Retina (tissue), 1 donor: ENCODE measurements around the gene SPAG17.

Experiments used
- DNase-seq: peaks from one replicate; pipeline ENCODE4 v3.0.0-alpha.2; 2016

SPAG17 gene

GRCh38 chr1:118159569-118159968 is 25.5 kb downstream of the SPAG17 start:
- DNase-seq: no peak

DNA sequence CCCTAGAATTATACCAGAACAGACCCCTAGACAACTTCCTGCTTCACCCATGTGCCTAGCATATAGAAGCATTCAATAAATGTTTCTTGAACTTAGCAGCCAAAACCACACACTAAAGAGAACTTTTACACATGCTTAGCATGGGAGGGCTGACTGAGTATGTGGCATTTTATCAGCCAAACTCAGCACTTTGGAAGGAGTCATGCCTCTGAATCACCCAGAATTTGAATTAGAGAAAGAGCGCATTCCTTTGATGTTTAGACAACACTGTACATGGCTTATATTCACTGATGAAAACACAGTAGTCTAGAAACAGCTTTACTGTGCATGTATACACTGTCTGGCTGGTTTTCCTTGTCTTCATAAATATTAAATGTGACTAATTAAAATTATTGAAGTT is 26.1 kb downstream of the SPAG17 start:
- DNase-seq: no peak

DNA sequence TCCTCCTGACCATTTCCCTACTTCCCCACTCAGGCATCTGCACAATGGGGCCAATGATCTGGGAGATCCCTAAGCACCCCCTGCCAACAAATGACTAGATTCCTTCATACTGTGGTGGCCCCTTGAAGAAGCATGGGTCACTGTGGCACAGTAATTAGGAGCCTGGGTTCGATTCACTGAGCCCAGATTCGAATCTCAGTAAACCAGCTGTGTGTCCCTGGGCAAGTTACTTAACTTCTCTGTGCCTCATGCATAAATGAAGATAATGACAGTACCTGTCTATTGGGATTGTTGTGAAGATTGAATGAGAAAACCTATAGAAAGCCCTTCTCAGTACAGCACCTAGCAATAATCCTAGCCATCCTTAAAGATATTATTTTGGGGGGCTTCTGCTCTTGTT is 27.5 kb downstream of the SPAG17 start:
- DNase-seq: no peak

GRCh38 chr1:118155106-118155505 is 29.9 kb downstream of the SPAG17 start:
- no peak for DNase-seq

DNA sequence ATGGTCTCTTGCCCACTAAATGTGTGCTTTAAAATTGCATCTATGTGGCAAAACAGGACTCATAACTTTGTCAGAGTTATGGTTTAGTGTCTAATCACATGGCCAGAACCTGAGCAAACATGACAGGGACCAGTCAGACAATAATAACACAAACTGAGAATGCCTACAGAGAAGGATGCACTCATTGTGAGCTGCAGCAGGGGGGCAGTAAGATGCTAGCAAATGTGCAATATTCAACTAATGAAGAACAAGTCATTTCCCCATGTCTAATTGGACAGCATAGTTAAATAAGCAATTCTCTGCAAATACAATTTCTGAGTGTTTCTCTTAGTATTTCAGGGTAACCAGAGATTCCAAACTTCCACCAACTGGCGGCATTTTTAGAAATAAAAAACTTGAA is 30.8 kb downstream of the SPAG17 start:
- peak; percentile 34 for DNase-seq

DNA sequence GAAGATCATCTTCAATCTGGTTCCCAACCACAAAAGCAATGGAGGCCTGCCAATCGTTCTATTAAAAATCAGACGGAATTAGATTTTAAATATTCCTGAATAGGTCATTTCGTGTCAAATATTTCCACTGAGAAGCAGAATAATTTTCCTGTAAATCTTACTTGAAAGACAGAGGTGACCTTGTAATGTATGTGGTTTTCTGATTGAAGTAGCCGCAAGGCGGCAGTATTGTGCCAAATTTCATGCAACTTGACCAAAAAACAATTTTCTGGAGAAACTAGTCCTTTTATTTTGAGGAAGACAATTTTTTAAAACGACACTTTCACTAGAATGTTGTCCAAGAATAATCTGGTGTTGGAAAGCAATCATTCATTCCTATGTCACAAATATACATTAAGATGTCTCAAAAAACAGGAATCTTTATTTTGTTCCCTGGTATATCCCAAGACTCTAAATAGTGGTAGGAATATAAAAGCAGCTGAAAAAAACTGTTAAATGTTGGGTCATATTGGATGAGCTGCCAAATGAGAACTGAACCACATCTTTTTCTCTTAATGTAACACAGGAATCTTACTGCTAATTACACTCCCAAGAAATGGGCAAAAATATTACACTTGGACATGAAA is 33.6 kb downstream of the SPAG17 start:
- peak; percentile 68 for DNase-seq

GRCh38 chr1:118149799-118150198 is 35.2 kb downstream of the SPAG17 start:
- DNase-seq: no peak

GRCh38 chr1:118148034-118148433 is 37.0 kb downstream of the SPAG17 start:
- DNase-seq: no peak

DNA sequence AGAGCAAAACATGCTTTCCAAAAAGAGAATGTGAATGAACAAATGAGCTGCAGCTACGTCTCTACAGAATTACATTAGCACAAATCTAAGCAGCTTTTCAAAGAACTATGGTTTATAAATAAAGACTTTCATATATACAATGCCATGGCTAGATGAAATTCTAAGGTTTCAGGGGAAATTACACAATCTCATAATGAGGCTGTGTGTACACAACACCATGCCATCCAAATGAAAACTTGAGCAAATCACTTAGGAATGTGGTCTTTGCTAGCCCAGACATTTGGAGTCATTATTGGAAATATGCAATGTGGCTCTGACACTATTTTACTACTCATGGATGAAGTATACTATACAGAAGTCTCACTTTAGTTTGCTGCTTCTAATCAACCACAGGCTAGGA is 37.5 kb downstream of the SPAG17 start:
- no peak for DNase-seq

DNA sequence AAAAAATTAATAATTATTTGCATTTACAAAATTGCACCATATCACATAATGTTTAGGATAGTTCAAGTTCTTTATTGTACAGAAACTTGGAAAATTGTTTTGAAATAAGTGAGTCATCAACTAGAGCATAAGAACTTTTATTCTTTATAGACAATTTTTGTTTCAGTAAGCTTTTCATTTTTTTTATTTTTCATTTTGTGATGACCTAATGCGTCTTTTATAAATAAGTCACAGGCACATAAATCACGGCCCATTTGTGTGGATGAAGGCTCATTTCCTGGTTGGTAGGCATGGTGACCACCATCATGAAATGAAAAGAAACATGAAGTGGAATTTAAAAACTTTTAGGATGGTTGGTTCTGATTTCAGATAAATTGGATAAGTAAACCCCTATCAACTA is 39.3 kb downstream of the SPAG17 start:
- DNase-seq: no peak

GRCh38 chr1:118144684-118145083 is 40.3 kb downstream of the SPAG17 start:
- DNase-seq: no peak

DNA sequence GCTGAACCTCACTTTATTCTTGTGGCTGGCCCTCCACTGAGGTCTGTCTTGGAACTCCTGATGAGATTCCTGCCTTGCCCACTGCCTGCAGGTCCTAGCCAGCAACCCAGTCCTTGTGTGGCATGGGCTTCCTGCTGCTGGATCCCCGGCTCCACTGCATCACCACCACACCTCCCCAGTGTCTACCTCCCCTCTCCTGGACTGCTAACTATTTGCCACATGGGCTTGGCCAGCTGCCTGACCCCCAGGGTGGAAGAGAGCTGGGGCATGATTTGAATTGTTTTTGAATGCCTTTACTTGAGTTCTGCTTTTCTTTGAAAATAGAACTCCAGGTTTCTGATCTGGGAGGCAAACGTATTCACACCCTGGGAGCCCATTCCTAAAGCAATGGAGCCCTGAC is 41.2 kb downstream of the SPAG17 start:
- DNase-seq: no peak

GRCh38 chr1:118143121-118143520 is 41.9 kb downstream of the SPAG17 start:
- DNase-seq: no peak

DNA sequence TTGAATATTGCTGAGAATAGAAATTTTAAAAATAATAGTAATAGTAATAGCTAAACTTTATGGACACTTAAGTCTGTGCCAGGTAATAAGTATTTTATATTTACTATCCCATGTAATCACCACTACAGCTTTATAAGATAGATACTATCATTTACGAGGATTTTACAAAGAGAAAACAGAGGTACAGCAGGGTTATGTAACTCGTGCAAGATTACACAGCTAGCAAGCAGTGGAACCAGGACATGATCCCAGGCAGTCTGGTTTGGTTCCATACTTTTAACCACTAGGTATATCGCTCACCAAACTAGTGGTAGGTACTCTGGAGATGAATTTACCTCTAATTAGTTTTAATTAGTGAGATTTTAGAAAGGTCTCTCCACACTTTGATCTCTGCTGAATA is 42.5 kb downstream of the SPAG17 start:
- DNase-seq: no peak

GRCh38 chr1:118137900-118138299 is 47.1 kb downstream of the SPAG17 start:
- DNase-seq: no peak

DNA sequence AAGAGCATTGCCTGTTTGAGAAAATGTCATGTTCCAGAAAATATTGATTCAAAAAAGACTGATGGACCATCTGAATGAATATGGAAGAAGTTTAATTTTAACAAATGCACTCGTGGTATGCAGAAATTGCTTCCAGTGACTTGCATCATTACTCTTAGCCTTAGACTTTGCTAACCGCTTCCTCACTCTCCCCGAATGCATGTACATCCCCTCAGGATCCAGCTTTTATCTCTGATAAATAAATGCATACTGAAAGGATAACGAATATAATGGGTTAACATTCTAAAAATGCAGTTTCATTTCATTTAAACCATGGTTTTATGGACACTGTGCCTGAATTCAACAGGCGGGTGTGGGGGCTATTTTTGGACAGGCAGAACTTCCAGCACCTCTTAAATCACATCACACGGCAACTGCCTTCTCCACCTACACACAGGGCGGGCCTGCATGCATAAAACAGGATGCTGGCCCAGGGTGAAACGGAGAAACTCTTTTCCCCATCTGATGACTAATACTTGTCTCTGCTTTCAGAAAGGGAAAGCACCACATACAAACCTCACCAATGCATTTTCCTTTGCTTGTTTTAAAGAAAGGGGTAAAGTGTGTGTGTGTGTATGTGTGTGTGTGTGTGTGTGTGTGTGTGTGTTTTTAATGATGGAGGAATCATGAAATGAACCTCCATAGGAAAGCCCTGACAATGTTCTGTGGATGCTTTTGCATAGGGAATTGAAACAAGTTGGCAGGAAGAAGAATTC is 48.7 kb downstream of the SPAG17 start:
- DNase-seq: no peak

DNA sequence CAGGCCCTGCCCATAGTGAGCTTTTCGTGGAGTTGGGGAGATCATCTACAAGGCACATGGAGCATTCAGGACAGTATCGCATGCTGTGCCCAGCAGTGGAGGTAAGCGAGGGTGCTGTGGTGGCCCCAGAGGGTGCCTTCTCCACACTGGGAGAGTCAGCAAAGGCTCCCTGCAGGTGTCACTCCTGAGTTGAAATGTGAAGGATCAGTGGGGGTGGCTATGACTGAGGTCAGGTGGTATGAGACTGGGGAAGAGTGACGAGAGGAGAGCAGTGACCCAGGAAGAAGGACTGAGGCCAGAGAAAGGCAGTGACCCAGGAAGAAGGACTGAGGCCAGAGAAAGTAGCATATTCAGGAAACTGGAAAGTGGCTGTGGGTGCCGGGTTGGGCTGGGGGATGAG is 53.0 kb downstream of the SPAG17 start:
- no peak for DNase-seq

GRCh38 chr1:118128761-118129160 is 56.3 kb downstream of the SPAG17 start:
- no peak for DNase-seq

- DNase-seq: no peak
Observed at GRCh38 chr1:118124064-118124463, 61.0 kb downstream of the SPAG17 start.

DNA sequence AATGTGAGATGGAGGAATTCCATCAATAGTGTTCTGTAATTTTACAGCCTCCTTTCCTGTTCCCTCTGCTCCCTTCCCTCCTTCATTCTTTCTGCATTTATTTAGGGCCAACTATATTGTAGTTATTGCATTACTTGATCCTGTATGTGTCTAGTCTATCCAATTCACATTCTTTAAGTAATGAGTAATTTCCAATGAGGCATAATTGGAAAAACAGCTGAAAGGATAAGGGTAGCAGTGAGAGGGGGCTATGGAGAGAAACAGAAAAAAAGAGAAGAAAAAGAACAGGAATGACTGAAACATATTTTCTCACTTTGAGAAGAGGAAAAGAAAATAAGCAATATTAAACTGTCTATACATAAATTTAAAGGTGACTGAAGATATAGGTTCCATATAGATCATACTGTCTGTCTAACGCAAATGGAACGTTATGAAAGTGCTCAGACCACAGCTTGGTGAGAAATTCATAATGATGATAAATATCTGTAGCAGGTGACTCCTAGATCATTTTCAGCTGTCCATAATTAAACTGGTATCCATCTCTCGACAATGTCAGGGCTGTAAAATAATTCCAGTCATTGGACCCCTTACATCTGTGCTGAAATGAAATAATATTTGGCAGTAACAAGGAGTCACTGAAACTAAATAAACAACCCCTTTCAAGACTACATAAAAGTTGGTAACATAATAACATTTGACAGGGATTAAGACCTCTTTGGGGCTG is 61.8 kb downstream of the SPAG17 start:
- DNase-seq: no peak

- no peak for DNase-seq
Observed at GRCh38 chr1:118122234-118123004, 62.6 kb downstream of the SPAG17 start.

DNA sequence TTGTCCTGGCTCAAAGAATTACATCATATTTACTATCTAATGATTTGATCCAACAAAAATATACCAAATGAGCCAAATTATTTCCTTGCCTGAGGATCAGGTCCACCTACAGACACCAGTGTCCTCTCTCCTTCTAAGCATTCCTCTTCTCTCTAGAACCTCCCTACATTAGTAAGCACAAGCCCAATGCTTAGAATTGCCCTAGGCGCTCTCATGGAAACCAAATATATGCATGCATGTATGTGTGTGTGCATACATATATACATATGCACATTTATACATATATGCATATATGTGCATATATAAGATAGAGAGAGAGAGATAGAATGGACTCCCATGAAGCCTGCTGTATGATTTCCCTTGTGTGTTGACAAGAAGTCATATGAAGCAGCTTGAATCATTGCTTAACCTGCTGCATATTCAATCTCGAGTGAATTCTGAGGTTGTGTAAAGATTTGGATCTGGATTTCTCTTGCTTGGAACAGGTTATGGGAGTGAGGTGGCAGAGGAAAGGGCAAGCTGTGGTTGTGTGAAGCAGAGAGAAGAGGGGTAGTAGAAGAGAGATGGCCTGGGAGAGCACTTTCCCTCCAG is 66.1 kb downstream of the SPAG17 start:
- DNase-seq: no peak

GRCh38 chr1:118118469-118118868 is 66.6 kb downstream of the SPAG17 start:
- no peak for DNase-seq
